Globus pallidus (tissue), 1 donor: ENCODE data around the gene LAMA3.

Source experiments
- DNase-seq: peaks from one replicate; pipeline ENCODE4 v3.0.0-alpha.2; 2015; ENCODE audit warnings: low spot score

Gene LAMA3, protein sequence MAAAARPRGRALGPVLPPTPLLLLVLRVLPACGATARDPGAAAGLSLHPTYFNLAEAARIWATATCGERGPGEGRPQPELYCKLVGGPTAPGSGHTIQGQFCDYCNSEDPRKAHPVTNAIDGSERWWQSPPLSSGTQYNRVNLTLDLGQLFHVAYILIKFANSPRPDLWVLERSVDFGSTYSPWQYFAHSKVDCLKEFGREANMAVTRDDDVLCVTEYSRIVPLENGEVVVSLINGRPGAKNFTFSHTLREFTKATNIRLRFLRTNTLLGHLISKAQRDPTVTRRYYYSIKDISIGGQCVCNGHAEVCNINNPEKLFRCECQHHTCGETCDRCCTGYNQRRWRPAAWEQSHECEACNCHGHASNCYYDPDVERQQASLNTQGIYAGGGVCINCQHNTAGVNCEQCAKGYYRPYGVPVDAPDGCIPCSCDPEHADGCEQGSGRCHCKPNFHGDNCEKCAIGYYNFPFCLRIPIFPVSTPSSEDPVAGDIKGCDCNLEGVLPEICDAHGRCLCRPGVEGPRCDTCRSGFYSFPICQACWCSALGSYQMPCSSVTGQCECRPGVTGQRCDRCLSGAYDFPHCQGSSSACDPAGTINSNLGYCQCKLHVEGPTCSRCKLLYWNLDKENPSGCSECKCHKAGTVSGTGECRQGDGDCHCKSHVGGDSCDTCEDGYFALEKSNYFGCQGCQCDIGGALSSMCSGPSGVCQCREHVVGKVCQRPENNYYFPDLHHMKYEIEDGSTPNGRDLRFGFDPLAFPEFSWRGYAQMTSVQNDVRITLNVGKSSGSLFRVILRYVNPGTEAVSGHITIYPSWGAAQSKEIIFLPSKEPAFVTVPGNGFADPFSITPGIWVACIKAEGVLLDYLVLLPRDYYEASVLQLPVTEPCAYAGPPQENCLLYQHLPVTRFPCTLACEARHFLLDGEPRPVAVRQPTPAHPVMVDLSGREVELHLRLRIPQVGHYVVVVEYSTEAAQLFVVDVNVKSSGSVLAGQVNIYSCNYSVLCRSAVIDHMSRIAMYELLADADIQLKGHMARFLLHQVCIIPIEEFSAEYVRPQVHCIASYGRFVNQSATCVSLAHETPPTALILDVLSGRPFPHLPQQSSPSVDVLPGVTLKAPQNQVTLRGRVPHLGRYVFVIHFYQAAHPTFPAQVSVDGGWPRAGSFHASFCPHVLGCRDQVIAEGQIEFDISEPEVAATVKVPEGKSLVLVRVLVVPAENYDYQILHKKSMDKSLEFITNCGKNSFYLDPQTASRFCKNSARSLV (N-terminal part only)

DNA sequence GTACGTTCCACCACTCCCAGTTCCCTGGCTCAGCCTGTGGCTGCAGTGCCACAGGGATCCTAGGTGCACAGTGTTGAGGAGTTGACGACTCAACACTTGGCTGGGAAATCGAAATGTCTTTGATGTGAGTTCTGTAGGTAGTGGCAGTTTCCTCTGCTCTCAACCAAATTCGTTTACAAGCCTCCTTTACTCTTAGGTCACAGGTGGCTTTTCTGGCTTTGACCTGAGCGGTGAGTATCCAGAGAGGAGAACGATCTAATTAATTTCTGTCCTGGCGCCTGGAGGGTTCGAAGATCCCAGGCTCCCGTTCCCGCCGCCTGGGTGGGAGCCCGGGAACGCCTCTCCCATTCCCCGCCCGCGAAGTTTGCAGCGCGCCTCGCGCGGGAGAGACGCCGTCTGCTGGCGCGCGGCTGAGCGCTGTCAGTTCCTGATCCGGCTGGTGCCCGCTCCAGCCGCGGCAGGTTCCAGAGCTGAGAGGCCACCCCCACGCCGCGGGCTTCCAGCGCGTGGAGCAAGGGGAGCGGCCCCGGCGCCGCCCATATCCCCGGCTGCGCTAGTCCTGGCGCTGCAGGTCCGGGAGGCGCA lies at the start of gene LAMA3:
Gene LAMA3, plus strand, starts transcription at position 423 of the 585 bp plus-strand sequence. CDS start 231 bp downstream, outside the sequence.
- no peak for DNase-seq

DNA sequence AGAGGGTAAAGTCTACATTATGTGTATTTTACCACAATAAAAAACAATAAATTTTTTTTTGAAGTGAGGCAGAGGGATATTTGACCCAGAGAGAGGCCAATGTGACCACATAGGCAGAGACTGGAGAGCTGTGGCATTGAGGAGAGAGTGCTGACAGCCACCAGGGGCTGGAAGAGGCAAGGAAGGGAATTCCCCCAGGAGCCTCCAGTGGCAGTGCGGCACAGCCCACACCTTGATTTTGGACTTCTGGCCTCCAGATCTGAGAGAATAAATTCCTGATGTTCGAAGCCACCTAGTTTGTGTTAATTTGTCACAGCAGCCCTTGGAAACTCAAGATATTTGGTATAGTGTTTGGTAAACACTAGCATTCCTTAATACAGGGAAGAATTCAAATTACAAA lies 49.2 kb upstream of the LAMA3 start:
- no peak for DNase-seq

DNA sequence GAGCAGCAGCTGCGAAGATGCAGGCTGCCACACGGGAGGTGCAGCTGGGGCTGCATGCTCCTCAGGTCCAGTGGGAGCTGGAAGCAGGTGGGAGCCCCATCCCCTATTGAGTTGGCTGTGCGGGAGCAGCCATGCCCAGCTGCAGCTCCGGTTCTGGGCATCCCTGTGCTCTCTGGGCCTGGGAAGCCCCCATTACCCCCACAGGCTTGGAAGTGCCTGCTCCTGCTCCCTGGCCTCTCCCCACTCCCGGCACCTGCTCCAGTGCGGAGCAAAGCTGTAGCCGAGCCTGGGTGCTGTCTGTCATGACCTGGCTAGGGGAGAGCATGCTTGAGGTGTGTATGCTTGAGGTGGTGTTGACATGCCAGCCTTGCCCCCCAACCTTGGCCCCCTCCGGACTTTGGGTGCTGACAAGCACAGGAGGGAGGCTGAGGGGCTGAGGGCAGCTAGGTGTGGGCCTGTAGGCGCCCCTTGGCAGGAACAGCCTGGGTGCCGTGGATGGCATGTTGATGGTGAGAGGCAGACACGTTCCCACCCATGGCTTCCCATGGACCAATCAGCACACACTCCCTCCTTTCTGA lies 48.0 kb upstream of the LAMA3 start:
- DNase-seq: no peak

DNA sequence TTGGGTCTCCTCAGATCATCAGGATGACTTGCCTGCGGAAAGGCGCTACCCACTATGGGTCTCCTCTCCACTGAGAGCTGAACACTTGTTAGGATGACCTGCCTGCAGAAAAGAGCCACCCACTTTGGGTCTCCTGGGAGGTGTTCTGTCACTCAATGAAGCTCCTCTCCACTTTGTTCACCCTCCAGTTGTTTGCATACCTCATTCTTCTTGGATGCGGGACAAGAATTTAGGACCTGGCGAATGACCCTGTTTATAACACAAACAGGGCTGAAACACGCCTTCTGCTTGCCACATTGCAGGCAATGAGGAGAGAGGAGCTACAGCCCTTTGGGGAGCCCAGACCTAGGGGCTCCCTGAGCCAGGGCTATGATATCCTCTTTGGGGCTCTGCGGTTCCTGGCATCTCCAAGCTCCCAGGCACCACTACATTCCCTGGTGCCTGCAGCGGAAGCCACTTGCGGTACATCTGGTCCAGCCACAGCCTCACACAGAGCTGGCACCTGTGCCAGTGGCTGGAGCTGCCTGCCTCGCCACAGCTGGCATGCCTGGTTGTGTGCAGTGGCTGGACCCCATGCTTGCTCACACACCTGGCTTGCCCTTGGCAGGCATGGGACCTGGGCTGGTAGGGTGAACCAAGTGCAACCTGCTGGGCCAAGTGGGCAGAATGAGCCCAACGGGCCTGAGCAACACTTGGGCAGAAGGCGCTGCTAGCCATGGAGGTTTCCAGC lies 47.2 kb upstream of the LAMA3 start:
- no peak for DNase-seq

DNA sequence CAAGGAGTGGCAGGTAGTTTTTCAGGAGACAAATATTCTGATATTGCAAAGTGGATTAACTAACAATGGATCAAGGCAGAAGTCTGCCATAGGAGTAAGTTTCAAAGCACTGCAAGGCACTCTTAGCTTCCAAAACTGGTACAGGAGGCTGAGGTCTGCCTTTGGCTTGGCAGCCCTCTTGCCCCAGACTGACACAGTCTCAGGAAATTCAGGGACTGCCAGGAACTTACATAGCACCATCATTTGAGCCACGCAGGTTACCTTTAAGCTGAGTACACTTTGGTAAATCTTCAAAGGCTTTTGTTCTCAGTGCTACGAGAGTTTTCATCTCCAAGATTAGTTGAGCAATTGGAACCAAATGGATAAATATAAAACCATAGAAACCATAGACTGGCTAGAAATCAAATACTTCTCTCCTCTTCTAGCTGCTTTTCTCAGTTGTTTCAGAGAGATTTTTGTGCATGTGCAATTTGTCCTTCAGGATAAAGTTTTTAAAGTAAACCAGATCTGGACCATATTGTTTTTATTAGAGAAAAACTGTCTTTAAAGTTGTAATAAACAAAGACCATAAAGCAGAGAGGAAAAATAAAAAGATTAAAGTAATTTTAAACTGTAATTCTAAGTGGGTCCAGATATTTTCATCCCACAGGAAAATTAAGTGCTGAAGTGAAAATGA lies 45.3 kb upstream of the LAMA3 start:
- DNase-seq: no peak

DNA sequence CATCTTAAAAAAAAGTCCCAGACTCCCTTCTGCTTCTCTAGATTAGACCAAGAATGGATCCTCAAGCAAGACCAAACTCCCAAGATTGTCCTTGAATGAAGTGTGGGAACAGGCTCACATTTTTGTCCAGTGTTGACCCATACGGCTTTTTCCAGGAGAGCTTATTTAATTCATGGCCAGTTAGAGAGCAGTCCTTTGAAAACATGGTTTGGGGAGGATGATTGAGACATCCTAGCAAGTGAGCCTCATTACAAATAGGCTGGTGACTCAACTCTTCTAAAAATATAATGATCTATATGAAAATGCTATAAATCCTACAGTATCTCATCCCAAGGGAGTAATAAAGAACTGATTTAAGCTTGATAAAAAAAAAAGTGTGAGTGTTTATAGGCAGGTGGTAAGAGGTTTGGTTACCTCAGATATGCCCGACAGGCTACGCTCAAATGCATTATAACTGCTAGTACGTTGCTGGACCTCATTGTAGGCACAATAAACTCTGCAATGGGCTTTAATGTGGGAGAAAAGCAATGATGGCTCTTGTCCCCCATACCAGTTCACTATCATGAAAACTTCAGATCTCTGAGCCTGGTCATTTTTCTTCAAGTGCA lies 43.6 kb upstream of the LAMA3 start:
- DNase-seq: no peak

DNA sequence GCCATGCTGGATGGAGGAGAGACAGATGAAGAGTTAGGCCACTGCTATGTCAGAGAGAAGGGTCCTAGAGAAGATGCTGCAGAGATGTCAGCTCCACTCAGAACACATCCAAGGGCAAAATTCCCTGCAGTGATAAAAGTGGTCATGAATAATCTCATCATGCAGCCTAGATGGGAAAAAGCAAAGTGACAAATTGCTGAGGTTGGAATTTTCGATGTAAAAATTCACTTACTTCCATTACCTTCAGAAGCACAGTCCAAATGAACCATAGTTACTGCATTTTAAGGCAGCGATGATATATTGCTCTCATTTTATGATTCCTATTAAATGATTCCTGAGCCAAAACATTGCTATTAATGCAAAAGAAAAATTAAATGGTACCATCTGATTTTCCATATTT lies 43.0 kb upstream of the LAMA3 start:
- no peak for DNase-seq

DNA sequence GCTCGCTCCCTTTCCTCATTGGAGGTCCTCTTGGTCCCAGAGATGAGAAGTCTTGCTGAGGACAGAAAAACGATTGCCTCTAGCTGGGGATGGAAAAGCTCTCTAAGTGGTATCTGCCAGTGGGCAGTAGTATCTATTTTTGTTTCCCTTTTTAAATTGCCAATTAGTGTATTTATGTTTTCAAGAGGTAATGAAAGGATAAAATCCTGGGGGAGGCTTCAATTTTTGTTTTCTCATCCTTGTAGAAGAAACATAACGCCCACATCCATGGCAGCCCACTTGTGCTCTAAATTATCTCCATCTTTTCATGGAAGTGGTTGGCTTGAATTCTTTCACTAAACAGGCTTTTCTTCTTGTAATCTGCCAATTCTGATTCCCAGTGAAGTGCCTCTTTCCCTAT lies 40.8 kb upstream of the LAMA3 start:
- no peak for DNase-seq

DNA sequence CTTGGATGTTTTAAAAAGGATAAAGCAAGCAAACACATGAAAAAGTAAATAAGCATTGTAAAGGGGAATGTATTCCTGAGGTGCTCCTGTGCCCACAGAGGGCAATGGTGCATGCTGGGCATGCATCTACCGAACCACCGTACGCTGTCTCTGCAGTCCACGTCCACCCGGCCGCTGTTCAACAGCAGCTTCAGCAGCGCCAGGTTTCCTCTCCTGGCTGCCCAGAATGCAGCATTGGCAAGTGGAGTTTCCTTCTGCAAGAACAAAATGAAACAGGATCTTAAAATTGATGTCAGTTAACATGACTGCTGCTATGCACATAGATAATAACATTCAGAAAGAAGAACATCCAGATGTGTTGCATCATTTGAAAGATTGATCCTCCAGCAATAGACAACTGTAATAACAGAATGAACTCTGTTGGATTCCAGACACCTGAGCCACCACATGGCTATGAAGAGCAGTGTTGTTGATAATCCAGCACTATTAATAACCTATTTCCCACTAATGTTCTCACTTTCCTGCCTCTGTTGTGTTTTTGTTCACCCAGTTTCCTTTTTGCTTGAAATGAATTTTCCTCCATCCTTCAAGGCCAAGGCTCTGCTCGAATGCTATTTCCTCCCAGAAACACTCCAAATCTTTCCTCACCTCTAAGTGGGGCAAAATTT lies 40.2 kb upstream of the LAMA3 start:
- no peak for DNase-seq

DNA sequence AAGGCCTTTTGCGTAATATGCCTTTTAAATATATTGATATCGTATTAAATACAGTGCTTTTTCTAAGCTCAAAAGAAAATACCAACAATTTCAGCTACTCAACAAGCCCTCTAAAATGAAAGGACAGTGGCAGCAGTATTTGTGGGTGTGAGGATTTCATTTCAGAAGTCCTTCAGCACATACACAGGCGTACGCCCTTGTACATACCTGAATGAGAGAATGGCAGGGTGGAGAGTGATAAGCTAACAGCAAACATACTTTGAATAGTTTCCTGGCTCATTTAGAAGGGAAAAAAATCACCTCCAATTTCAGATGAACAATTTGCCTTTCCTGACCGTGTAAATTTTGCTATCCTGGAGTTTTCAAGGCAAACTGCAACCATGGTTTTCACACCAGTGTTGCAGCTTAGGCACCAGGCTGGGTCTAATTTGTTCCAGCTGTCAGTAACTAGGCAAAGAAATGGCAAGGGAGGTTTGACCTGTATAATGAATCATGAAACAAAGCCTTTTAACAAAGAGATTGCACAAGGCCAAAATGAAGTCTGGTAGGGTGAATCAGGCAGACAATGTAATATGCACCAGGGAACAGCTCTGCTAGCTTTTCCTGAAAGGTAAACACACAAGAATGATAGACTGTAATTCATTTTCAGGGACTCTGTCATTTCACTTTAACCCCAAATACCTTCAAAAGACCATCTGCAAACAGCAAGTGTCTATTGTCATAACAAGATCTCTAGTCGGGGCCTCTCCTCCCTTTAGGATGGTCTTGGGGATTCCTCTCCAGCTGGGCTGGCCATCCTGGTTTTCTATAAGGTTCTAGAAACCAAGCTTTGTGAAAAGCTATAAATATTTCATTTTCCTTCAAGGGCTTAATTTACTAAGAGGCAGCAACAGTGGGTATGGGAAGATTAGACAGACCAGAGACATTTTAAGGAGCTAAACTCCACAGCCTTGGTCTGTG lies 38.0 kb upstream of the LAMA3 start:
- DNase-seq: no peak

DNA sequence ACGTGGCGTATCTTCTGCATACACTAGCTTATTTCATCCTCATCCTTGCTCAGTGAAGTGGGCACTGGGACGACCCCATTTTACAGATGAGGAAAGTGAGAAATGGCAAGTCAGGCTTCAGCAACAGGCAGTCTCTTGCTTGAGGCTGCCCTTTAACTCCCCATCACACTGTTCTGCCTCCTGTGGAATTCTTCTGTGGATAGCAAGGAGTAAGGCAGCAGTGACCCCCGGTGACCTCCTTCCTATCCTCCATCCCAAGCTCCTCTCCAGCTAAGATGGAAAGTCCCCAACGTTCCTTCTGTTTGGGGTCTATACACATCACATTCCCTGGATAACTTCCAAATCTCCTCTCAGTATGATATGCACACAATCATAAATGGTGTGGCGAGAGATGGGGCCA lies 37.0 kb upstream of the LAMA3 start:
- DNase-seq: no peak

DNA sequence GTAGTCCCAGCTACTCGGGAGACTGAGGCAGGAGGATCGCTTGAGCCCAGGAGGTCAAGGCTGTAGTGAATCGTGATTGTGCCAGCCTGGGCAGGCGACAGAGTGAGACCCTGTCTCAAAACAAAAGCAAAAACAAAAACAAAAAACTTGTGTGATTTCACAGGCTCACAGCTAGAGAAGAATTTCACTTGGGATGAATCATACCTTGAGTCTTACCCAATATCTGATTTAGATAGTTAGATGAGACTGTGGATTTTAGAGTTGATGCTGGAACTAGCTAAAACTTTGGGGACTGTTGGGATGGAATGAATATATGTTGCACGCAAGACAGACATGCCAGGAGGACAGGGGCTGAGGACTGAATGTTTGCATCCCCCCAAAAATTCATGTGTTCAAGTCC lies 31.0 kb upstream of the LAMA3 start:
- DNase-seq: no peak

DNA sequence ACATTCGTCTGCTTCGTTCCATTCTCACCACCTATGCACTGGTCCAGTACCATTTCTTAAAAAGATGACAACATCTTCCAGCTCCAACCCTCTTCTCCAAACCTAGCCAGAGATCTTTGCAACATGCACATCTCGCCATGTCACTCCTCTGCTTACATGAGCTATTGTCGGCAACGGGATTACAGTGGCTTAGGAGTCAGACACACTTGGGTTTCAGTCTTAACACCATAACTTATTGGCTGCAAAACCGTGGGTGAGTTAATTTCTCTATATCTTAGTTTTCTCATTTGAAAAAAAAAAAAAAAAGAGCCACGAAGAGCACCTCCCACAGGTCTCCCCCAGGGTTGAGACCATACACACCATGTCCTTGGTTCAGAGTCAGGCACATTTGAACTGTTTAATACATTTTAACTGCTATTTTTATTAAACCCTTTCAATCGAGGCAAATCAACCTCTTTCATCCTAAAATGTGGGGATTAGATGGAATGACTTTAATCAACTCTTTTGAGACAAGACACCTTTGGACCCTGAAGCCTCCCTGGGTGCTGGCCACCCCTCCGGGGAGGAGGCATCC lies 27.4 kb upstream of the LAMA3 start:
- no peak for DNase-seq

DNA sequence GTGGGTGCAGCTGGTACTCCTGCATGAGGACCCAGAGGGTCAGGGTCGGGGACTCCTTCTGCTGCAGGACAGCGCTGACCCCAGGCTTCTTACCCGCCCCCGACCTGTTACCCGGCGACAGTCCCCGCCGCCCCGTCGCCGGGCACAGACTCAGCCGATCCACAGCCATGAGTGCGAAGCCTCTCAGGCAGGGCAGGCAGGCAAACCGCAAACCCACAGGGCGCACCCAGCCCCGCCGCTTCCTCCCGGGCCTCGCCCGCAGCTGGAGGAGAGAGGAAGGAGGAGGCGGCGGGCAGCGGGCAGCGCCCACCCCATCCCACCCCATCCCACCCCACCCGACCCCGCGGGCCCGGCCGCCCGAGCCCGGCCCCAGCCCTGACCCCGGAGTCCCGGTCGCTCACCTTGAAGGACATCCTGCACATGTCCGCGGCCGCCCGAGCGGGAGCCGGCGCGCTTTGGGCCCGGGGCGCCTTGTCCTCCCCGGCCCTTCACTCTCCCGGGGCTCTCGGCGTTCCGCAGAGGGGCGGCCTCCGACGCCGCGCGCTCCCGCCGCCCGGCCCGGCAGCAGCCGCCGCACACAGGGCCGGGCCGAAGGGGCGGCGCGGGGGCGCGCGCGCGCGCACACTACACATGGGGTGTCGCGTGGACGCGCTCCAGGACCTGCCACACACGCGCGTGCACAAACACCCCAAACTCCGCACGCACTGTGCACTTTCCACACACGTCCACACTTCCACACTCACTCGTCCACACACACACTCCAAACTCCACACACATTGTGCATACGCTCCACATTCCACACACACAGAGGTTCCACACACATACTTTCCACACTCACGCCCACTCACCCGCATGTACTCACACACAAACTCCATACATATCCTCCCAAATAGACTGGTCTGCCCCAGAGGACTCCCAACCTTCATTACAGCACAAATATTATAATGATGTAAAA lies 26.7 kb upstream of the LAMA3 start, which contains the start of gene ANKRD29:
Gene ANKRD29, minus strand, starts transcription at position 603 of the 955 bp plus-strand sequence. Its CDS starts 181 bp downstream, at position 422.
- peak; percentile 0 for DNase-seq

DNA sequence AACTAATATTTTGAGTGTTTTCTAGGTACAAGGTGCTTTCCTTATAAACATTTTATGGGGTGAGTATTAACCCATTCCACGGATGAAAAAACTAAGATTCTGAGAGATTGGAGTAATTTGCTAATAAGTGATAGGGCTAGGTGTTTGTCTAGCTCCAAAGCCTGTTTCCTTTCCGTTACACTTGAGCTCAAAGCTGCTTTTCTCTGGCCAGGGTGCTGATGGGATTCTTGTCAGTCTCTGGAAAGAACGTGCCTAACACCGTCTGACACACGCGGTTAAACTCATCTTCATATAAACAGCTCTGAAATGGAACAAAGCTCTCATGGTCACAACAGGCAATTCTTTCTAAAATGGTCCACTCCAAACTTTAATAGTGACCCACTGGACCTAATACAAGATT lies 24.6 kb upstream of the LAMA3 start:
- no peak for DNase-seq

DNA sequence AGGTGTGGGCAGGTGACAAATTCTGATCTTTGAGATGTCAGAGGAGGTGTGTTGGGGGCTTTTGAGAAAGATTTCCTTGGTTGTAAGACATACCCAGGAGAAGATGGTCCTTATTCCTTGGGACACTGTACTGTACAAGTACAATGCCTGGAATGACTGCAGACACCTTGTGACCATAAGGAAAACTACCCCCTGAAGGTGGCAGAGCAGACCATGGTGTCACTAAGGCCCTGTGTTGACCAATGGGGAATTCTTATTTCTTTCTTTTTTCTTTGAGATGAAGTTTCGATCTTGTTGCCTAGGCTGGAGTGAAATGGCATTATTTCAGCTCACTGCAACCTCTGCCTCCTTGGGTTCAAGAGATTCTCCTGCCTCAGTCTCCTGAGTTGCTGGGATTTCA lies 22.1 kb upstream of the LAMA3 start:
- DNase-seq: no peak
